Astrocyte of the cerebellum (primary cell): ENCODE measurements around the gene OVOL2.

ENCODE experiments used
- DNase-seq: peaks from one replicate; pipeline ENCODE4 v3.0.0-alpha.2; 2011; ENCODE audit warnings: low read depth
- H3K4me3 ChIP-seq: 2 replicates; pipeline ENCODE4 v1.5.1; 2011; ENCODE audit warnings: mild to moderate bottlenecking, low read depth, low read length, moderate library complexity
- CTCF ChIP-seq: IDR thresholded peaks from 2 replicates; pipeline ENCODE4 v1.5.1; 2012; ENCODE audit warnings: low read length, low read depth, moderate library complexity, mild to moderate bottlenecking; ENCODE audit errors: missing control alignments
- in situ Hi-C: cut with HindIII; loops from 2 replicates; pipeline ENCODE4 v1.10.0; 2017; ENCODE audit warnings: low sequenced_read_pairs

Gene OVOL2

GRCh38 chr20:18018100-18018499 lies 39.6 kb downstream of the OVOL2 start:
- H3K4me3 ChIP-seq = no peak overlapping the region
- in situ Hi-C loops = no loop called here
- no peak for DNase-seq
- TF ChIP-seq CTCF = no peak

- no peak for DNase-seq
- in situ Hi-C loops = no loop called here
- TF ChIP-seq CTCF = no peak
- H3K4me3 ChIP-seq = no peak overlapping the region
Measured at GRCh38 chr20:18016772-18017171, 40.9 kb downstream of the OVOL2 start.

DNA sequence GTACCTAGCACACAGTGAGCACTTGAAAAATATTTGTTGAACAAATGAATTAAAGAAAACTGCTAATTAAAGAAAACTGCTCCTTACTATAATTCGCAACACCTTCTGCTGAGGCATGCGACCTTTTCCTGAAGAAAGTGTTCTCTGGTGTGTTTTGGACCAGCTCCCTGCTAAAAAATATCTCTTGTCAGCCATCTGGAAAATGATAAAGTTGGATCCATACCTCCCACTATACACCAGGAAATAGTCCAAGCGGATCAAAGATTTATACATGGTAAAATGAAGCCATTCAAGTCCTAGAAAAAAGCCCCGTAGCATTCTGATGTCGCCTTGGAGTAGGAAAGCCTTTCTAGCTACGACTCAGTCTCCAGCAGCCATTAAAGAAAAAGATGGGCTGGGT lies 43.3 kb downstream of the OVOL2 start:
- no peak for DNase-seq
- TF ChIP-seq CTCF = no peak
- in situ Hi-C loops = no loop called here
- no peak overlapping the region for H3K4me3 ChIP-seq

DNA sequence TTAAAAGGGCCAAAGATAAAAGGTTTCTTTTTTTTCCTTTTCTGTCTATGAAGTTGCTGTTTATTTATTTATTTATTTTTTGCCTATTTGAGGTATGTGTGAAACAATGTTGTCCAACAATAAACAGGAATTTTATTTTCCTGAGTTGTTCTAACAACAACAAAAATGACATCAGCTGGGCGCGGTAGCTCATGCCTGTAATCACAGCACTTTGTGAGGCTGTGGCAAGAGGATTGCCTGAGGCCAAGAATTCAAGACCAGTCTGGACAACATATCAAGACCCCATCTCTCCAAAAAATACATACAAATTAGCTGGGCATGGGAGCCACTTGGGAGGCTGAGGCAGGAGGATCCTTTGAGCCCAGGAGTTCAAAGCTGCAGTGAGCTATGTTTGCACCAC lies 44.8 kb downstream of the OVOL2 start:
- H3K4me3 ChIP-seq = no peak overlapping the region
- DNase-seq = no peak
- in situ Hi-C loops = no loop called here
- TF ChIP-seq CTCF = no peak

GRCh38 chr20:18011951-18012645 lies 45.6 kb downstream of the OVOL2 start:
- in situ Hi-C loops = no loop called here
- no peak for TF ChIP-seq CTCF
- DNase-seq = no peak
- H3K4me3 ChIP-seq = no peak overlapping the region

GRCh38 chr20:18011482-18011881 lies 46.2 kb downstream of the OVOL2 start:
- no peak overlapping the region for H3K4me3 ChIP-seq
- in situ Hi-C loops = no loop called here
- no peak for DNase-seq
- no peak for TF ChIP-seq CTCF
